HG03354 (cell line): ENCODE results near the gene GDF7.
"Not testable (repeated sequence)": the region's sequence is repeated elsewhere in the genome, so short reads cannot be mapped to it uniquely, and the experiment has no call there.

Source experiments
- ATAC-seq: cut with Tn5 transposase; IDR thresholded peaks from one replicate; pipeline ENCODE4 v1.9.1; 2021; ENCODE audit warnings: mild to moderate bottlenecking; ENCODE audit not compliant: unreplicated experiment, poor library complexity, severe bottlenecking

The GDF7 gene

GRCh38 chr2:20689428-20690264, 22.7 kb downstream of the GDF7 start:
- no peak for ATAC-seq

GRCh38 chr2:20691076-20691734, 24.3 kb downstream of the GDF7 start:
- no peak for ATAC-seq

GRCh38 chr2:20692081-20692480, 25.1 kb downstream of the GDF7 start:
- no peak for ATAC-seq

GRCh38 chr2:20693317-20693716, 26.4 kb downstream of the GDF7 start:
- ATAC-seq, result no peak

- ATAC-seq, result no peak
Observed at GRCh38 chr2:20696366-20696765, 29.4 kb downstream of the GDF7 start.

GRCh38 chr2:20697322-20697934, 30.5 kb downstream of the GDF7 start:
- ATAC-seq, result no peak

- peak; percentile 49 for ATAC-seq
Observed at GRCh38 chr2:20698916-20699613, 32.1 kb downstream of the GDF7 start.

- ATAC-seq, result no peak
Observed at GRCh38 chr2:20702563-20702962, 35.6 kb downstream of the GDF7 start.

GRCh38 chr2:20704886-20705285, 37.9 kb downstream of the GDF7 start:
- no peak for ATAC-seq

GRCh38 chr2:20706217-20706616, 39.3 kb downstream of the GDF7 start:
- no peak for ATAC-seq

- no peak for ATAC-seq
Observed at GRCh38 chr2:20706786-20707185, 39.8 kb downstream of the GDF7 start.

- no peak for ATAC-seq
Observed at GRCh38 chr2:20707601-20708000, 40.7 kb downstream of the GDF7 start.

- ATAC-seq, result not testable (repeated sequence)
Observed at GRCh38 chr2:20711641-20712040, 44.7 kb downstream of the GDF7 start.

GRCh38 chr2:20713585-20713984, 46.6 kb downstream of the GDF7 start:
- not testable (repeated sequence) for ATAC-seq

GRCh38 chr2:20714412-20714811, 47.5 kb downstream of the GDF7 start:
- not testable (repeated sequence) for ATAC-seq

GRCh38 chr2:20716164-20716563, 49.2 kb downstream of the GDF7 start:
- not testable (repeated sequence) for ATAC-seq

GRCh38 chr2:20717641-20718040, 50.7 kb downstream of the GDF7 start:
- no peak for ATAC-seq

- ATAC-seq, result no peak
Observed at GRCh38 chr2:20722592-20723240, 55.8 kb downstream of the GDF7 start.

GRCh38 chr2:20723543-20723942, 56.6 kb downstream of the GDF7 start:
- no peak for ATAC-seq
